K562 (cell line): ENCODE data around the gene GMPR. TPM values are rescaled to one million over a fixed set of nuclear protein-coding genes. Genes with fewer than 3 reads are reported as not detected.

Experiments
- CREB1 ChIP-seq, 2 experiments: sonication (generic) in 1 of 2; formaldehyde crosslinking in 1 of 2; IDR thresholded peaks; 2 replicates each; pipeline versions ENCODE4 v1.6.1 to v1.8.0; 2012 to 2022; ENCODE audit warnings: inconsistent platforms in 1 of 2, mild to moderate bottlenecking in 1 of 2, missing genetic modification reagents in 1 of 2, moderate library complexity in 1 of 2
- ERF ChIP-seq: fragments of 450-650 bp; formaldehyde crosslinking; IDR thresholded peaks from 2 replicates; pipeline ENCODE4 v1.4.0; 2020; ENCODE audit warnings: mild to moderate bottlenecking, mixed read lengths
- FOXO4 ChIP-seq: fragments of 450-650 bp; formaldehyde crosslinking; IDR thresholded peaks from 2 replicates; pipeline ENCODE4 v1.4.0; 2020; ENCODE audit warnings: mild to moderate bottlenecking, moderate library complexity
- MED1 ChIP-seq: sonication (generic); formaldehyde crosslinking; IDR thresholded peaks from 2 replicates; pipeline ENCODE4 v1.8.1; 2023; ENCODE audit warnings: missing genetic modification reagents, borderline replicate concordance
- NBN ChIP-seq: fragments of 450-650 bp; IDR thresholded peaks from 2 replicates; pipeline ENCODE4 v1.6.1; 2016; ENCODE audit warnings: low read depth, mild to moderate bottlenecking
- PTTG1 ChIP-seq: fragments of 450-650 bp; IDR thresholded peaks from 2 replicates; pipeline ENCODE4 v1.6.1; 2016; ENCODE audit warnings: low read depth, mild to moderate bottlenecking, missing genetic modification characterization, missing compliant biosample characterization
- SFPQ ChIP-seq: fragments of 200-400 bp; formaldehyde crosslinking; IDR thresholded peaks from 2 replicates; pipeline ENCODE4 v1.6.1; 2017; ENCODE audit warnings: mild to moderate bottlenecking, low read depth, low read length, moderate library complexity
- SIN3A ChIP-seq, 2 experiments: fragments of 150-350 bp in 1 of 2; IDR thresholded peaks; 2 replicates each; pipeline ENCODE4 v1.6.1; 2011 to 2016; ENCODE audit warnings: borderline replicate concordance in 2 of 2, low read depth in 2 of 2, low read length in 2 of 2, mild to moderate bottlenecking in 2 of 2, moderate library complexity in 2 of 2; ENCODE audit not compliant: control insufficient read depth in 1 of 2
- TAF15 ChIP-seq: fragments of 200-400 bp; formaldehyde crosslinking; IDR thresholded peaks from 2 replicates; pipeline ENCODE4 v1.6.1; 2017; ENCODE audit warnings: mild to moderate bottlenecking, low read depth, low read length, moderate library complexity
- TBP ChIP-seq: optimal IDR thresholded peaks from 2 replicates; pipeline ENCODE3; 2011; ENCODE audit warnings: low read depth, low read length, improper control_type of control experiment
- THAP7 ChIP-seq: fragments of 250-450 bp; sonication (Bioruptor Pico); IDR thresholded peaks from 2 replicates; pipeline ENCODE4 v1.5.0; 2021
- ZNF780A ChIP-seq: fragments of 250-450 bp; sonication (Bioruptor Pico); IDR thresholded peaks from 2 replicates; pipeline ENCODE4 v1.5.0; 2021; ENCODE audit warnings: mild to moderate bottlenecking
- polyA plus RNA-seq, 8 experiments: library from polyadenylated mRNA; depleted of rRNA in 4 of 8; stranded (reverse) in 5 of 8; unstranded in 3 of 8; fragments of >200 nt; fragmentation: Nextera tagmentation in 2 of 8; fragmentation: Illumina TruSeq in 1 of 8; extraction: Ambion mirVana in 2 of 8; extraction: Trizol in 1 of 8; gene quantifications; 2 replicates each; pipeline versions ENCODE4 v1.2.1 to v1.2.3, GENCODE V29; 2011 to 2014; ENCODE audit warnings: inconsistent platforms in 1 of 8, missing spikeins in 1 of 8
- total RNA-seq, 7 experiments: library from RNA; depleted of rRNA in 6 of 7; stranded (reverse); fragments of >200 nt in 6 of 7; fragmentation: Illumina TruSeq in 2 of 7; extraction: Trizol in 2 of 7; gene quantifications; 2 replicates each; pipeline versions ENCODE4 v1.2.1 to v1.2.3, GENCODE V29; 2011 to 2021; ENCODE audit warnings: low replicate concordance in 1 of 7
- TF ChIP-seq, protein P1 (sequence below): fragments of 450-650 bp; IDR thresholded peaks from one replicate; pipeline ENCODE4 v1.6.1; 2018; ENCODE audit warnings: mild to moderate bottlenecking, moderate library complexity; ENCODE audit not compliant: partially characterized antibody
- TF ChIP-seq, protein P2 (sequence below): fragments of 450-650 bp; IDR thresholded peaks from 2 replicates; pipeline ENCODE4 v1.6.1; 2018; ENCODE audit not compliant: partially characterized antibody

GMPR gene
- total and polyA plus RNA-seq, 9 of the 15 experiments (the other 6 are each of a cell fraction or from before 2014, with no cell fraction given): 34.6 to 83.7 (median 49.8) TPM

GRCh38 chr6:16267428-16268263, 29.3 kb downstream of the GMPR start (continued):
- TF ChIP-seq, protein P1, sequence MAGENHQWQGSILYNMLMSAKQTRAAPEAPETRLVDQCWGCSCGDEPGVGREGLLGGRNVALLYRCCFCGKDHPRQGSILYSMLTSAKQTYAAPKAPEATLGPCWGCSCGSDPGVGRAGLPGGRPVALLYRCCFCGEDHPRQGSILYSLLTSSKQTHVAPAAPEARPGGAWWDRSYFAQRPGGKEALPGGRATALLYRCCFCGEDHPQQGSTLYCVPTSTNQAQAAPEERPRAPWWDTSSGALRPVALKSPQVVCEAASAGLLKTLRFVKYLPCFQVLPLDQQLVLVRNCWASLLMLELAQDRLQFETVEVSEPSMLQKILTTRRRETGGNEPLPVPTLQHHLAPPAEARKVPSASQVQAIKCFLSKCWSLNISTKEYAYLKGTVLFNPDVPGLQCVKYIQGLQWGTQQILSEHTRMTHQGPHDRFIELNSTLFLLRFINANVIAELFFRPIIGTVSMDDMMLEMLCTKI: no peak
- TF ChIP-seq, protein P2, sequence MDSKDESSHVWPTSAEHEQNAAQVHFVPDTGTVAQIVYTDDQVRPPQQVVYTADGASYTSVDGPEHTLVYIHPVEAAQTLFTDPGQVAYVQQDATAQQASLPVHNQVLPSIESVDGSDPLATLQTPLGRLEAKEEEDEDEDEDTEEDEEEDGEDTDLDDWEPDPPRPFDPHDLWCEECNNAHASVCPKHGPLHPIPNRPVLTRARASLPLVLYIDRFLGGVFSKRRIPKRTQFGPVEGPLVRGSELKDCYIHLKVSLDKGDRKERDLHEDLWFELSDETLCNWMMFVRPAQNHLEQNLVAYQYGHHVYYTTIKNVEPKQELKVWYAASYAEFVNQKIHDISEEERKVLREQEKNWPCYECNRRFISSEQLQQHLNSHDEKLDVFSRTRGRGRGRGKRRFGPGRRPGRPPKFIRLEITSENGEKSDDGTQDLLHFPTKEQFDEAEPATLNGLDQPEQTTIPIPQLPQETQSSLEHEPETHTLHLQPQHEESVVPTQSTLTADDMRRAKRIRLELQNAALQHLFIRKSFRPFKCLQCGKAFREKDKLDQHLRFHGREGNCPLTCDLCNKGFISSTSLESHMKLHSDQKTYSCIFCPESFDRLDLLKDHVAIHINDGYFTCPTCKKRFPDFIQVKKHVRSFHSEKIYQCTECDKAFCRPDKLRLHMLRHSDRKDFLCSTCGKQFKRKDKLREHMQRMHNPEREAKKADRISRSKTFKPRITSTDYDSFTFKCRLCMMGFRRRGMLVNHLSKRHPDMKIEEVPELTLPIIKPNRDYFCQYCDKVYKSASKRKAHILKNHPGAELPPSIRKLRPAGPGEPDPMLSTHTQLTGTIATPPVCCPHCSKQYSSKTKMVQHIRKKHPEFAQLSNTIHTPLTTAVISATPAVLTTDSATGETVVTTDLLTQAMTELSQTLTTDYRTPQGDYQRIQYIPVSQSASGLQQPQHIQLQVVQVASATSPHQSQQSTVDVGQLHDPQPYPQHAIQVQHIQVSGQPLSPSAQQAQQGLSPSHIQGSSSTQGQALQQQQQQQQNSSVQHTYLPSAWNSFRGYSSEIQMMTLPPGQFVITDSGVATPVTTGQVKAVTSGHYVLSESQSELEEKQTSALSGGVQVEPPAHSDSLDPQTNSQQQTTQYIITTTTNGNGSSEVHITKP: peak; percentile 88
- TF ChIP-seq ZNF780A: no peak
- peak; percentile 86; the same call in 1 of the 2 replicates for TF ChIP-seq ERF
- TF ChIP-seq SIN3A (IDR thresholded peaks at IDR 0.05; ENCODE audit: borderline replicate concordance in 2 of 2, control insufficient read depth in 1 of 2, low read depth in 2 of 2, low read length in 2 of 2): 0 out of 4 replicates have a peak, but pooled peaks have one; percentile 72 to 75
- no peak for TF ChIP-seq THAP7 (CRISPR knock-in tag)
- TF ChIP-seq MED1 (CRISPR knock-in tag): no peak
- peak; percentile 74; the same call in 1 of the 2 replicates for TF ChIP-seq FOXO4 (CRISPR knock-in tag)
- TF ChIP-seq CREB1 (IDR thresholded peaks at IDR 0.05): peak; percentile 72
- 0 out of 2 replicates have a peak, but pooled peaks have one; percentile 19 for TF ChIP-seq CREB1 (CRISPR knock-in tag; IDR thresholded peaks at IDR 0.05)
- no peak for TF ChIP-seq TAF15
- TF ChIP-seq TBP: peak; percentile 84
- TF ChIP-seq SFPQ: no peak
- TF ChIP-seq NBN: peak; percentile 98
- TF ChIP-seq PTTG1 (tag): no peak
